ENCODE data around the gene SH3BP1. TPM values are rescaled to one million over a fixed set of nuclear protein-coding genes. Genes with fewer than 3 reads are reported as not detected.

Gene SH3BP1
- total and polyA plus RNA-seq, 2 of the 8 experiments (the other 6 are each of a cell fraction or from before 2014, with no cell fraction given): 23.9 to 40.3 TPM

DNA sequence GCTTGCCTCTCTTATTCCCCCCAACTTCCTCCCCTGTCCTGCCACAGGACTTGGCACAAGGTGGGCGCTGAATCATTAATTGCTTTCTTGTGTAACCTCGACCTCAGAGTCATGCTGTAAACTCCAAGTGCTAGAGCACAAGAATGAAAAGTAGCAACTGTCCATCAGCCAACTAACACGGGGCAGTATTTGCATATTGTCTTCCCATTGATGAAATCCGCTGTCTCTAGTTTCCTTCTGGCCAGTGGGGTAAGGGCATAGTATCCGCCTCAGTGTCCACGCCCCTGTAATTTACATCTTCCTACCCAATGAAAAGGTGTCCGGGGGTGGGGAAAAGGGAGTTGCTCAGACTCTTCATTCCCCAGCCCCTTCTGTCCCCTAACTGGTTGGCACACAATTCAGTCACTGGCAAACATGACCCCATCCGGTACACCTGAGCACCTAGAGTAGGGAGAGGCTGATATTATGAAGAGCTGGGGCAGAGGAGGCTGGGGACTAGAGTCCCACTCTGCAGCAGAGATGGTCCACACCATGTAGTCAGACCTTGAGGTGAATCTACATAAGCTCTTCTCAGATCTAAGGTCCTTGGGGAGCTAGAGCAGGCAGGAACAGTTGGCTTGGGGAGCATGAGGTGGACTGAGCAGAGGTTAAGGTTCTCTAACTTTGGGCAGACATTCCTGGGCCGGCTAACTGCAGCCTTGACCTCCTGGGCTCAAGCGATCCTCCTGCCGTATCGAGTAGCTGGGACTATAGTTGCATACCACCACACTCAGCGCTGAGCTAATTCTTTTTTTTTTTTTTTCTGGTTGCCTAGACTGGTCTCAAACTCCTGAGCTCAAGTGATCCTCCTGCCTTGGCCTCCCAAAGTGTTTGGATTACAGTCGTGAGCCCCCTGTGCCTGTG is 37.7 kb upstream of the SH3BP1 start (continued):
- TF ChIP-seq, protein P1, sequence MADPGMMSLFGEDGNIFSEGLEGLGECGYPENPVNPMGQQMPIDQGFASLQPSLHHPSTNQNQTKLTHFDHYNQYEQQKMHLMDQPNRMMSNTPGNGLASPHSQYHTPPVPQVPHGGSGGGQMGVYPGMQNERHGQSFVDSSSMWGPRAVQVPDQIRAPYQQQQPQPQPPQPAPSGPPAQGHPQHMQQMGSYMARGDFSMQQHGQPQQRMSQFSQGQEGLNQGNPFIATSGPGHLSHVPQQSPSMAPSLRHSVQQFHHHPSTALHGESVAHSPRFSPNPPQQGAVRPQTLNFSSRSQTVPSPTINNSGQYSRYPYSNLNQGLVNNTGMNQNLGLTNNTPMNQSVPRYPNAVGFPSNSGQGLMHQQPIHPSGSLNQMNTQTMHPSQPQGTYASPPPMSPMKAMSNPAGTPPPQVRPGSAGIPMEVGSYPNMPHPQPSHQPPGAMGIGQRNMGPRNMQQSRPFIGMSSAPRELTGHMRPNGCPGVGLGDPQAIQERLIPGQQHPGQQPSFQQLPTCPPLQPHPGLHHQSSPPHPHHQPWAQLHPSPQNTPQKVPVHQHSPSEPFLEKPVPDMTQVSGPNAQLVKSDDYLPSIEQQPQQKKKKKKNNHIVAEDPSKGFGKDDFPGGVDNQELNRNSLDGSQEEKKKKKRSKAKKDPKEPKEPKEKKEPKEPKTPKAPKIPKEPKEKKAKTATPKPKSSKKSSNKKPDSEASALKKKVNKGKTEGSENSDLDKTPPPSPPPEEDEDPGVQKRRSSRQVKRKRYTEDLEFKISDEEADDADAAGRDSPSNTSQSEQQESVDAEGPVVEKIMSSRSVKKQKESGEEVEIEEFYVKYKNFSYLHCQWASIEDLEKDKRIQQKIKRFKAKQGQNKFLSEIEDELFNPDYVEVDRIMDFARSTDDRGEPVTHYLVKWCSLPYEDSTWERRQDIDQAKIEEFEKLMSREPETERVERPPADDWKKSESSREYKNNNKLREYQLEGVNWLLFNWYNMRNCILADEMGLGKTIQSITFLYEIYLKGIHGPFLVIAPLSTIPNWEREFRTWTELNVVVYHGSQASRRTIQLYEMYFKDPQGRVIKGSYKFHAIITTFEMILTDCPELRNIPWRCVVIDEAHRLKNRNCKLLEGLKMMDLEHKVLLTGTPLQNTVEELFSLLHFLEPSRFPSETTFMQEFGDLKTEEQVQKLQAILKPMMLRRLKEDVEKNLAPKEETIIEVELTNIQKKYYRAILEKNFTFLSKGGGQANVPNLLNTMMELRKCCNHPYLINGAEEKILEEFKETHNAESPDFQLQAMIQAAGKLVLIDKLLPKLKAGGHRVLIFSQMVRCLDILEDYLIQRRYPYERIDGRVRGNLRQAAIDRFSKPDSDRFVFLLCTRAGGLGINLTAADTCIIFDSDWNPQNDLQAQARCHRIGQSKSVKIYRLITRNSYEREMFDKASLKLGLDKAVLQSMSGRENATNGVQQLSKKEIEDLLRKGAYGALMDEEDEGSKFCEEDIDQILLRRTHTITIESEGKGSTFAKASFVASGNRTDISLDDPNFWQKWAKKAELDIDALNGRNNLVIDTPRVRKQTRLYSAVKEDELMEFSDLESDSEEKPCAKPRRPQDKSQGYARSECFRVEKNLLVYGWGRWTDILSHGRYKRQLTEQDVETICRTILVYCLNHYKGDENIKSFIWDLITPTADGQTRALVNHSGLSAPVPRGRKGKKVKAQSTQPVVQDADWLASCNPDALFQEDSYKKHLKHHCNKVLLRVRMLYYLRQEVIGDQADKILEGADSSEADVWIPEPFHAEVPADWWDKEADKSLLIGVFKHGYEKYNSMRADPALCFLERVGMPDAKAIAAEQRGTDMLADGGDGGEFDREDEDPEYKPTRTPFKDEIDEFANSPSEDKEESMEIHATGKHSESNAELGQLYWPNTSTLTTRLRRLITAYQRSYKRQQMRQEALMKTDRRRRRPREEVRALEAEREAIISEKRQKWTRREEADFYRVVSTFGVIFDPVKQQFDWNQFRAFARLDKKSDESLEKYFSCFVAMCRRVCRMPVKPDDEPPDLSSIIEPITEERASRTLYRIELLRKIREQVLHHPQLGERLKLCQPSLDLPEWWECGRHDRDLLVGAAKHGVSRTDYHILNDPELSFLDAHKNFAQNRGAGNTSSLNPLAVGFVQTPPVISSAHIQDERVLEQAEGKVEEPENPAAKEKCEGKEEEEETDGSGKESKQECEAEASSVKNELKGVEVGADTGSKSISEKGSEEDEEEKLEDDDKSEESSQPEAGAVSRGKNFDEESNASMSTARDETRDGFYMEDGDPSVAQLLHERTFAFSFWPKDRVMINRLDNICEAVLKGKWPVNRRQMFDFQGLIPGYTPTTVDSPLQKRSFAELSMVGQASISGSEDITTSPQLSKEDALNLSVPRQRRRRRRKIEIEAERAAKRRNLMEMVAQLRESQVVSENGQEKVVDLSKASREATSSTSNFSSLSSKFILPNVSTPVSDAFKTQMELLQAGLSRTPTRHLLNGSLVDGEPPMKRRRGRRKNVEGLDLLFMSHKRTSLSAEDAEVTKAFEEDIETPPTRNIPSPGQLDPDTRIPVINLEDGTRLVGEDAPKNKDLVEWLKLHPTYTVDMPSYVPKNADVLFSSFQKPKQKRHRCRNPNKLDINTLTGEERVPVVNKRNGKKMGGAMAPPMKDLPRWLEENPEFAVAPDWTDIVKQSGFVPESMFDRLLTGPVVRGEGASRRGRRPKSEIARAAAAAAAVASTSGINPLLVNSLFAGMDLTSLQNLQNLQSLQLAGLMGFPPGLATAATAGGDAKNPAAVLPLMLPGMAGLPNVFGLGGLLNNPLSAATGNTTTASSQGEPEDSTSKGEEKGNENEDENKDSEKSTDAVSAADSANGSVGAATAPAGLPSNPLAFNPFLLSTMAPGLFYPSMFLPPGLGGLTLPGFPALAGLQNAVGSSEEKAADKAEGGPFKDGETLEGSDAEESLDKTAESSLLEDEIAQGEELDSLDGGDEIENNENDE (IDR thresholded peaks at IDR 0.05; ENCODE audit: insufficient replicate concordance, low read length): no peak
- TF ChIP-seq YY1 (IDR thresholded peaks at IDR 0.05; ENCODE audit: low read depth, low read length) (no peak), TEAD4 (IDR thresholded peaks at IDR 0.05; ENCODE audit: low read depth, low read length) (no peak), SP2 (IDR thresholded peaks at IDR 0.05; ENCODE audit: low read length) (peak; percentile 30; the same call in 1 of the 2 replicates), CHD2 (IDR thresholded peaks at IDR 0.05; ENCODE audit: low read length) (peak; percentile 78), SP1 (IDR thresholded peaks at IDR 0.05; ENCODE audit: low read depth, low read length) (peak; percentile 94), ZNF274 (IDR thresholded peaks at IDR 0.05; ENCODE audit: borderline replicate concordance, extremely low read depth, low read length) (no peak), TAF1 (IDR thresholded peaks at IDR 0.05; ENCODE audit: low read depth, low read length) (0 out of 2 replicates have a peak, but pooled peaks have one; percentile 19)

All from H1 (cell line).